Middle frontal gyrus (tissue), 1 donor: ENCODE data around the gene GCK.

Source experiments
- DNase-seq: peaks from one replicate; pipeline ENCODE4 v3.0.0-alpha.2; 2015; ENCODE audit warnings: low spot score; ENCODE audit errors: extremely low spot score

GCK gene

GRCh38 chr7:44222776-44223261 lies 33.6 kb upstream of the GCK start:
- DNase-seq = no peak

GRCh38 chr7:44222074-44222473 lies 32.8 kb upstream of the GCK start:
- no peak for DNase-seq

DNA sequence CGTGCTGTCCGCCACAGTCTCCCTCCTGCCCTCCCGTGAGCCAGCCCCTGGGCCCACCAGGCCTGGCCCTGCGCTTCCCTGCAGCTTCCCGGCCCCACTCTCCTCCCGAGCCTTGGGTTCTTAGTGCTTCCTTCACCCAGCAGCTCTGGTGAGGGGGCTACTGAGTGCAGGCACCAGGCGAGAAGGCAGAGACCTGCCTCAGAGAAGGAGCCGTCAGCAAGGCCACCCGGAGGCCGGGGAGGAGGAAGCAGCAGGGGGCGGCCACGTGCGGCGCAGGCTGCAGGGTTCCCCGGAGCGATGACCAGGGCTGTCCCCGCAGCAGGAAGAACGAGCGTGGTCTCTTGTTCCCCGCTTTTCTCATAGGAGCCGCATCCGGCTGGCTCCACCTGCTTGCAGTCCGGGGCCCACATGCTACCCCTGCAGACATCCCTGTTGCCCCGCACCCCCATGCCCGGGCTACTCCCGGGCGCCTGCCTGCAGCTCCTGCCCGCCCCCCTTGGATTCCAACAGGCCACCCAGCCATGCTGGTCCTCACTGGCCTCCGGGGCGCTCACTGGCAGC lies 32.1 kb upstream of the GCK start:
- no peak for DNase-seq

DNA sequence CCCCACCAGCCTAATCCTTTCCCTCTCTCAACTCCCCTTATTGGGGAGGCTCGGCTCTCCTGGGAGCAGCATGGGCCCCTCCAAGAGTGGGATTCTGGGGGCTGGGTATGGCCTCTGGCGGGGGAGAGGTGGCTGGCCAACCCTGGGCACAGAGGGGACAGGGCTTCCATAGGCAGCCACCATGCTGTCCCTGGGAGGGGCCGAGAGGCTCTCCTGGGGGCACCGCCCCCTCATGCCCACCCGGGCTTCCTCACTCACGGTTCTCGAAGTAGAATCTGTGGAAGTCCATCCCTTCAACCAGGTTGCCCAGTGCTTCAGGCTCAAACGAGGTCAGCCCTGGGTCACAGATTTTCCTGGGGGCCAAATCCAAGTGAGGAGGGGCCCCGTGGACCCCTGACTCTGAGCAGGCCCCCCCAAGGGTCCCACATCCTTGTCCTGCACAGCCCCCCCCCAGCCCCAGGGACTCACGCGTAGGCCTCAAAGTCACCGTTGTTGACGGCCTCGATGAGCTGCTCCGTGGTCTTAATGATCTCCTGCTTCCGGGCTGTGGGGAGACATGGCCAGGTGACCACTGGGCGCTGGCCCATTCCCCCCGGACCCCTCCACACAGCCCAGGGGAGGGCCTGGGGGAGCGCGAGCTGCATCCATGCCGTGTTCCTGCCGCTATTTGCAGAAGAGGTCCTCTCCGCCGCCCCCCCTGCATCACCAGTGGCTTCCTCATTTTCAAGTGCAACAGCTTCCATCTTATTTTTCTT lies 31.3 kb upstream of the GCK start:
- no peak for DNase-seq

DNA sequence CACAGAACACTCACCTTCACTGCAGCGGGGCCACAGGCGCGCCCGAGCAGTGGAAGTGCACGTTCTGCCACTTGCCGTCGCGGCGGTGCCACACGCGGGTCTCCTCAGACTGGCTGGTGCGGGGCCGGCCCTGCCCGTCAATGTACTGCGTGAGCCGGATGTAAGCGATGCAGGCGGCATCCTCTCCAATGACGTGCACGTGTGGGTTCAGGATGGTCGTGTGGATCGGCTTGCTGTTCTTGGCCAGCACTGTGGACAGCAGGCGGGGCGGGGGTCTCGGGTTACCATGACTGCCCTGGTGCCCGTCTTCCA lies 30.8 kb upstream of the GCK start:
- no peak for DNase-seq

DNA sequence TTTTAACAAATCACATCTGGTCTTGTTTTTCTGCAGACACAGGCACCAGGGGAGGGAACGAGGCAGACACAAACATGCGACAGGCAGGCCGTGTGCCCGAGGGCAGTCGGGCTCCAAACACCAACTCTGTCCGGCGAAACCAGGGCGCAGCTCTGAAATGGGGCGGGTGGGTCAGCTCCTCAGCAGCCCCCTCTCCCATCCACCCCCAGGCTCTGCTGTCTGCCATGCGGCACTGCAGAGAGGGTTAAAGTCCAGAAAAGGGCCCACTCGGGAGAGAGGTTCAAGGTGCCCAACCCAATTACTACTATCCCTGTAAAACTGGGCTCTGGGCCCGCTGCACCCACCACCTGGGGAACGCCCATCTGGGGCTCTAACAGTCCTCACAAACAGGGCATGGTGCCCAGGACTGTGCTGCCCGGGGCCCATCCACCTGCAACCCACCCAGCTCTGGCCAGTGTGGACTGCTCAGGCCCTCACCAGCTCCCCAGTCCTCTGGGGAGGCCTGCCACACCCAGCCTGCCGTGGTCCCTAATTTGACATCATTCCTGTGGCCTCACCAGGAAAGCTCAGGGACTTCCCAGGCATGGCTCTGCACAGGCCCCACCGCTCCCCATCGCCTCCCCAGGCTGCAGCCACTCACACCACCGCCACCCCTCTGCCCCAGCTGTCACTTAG lies 30.3 kb upstream of the GCK start:
- no peak for DNase-seq

DNA sequence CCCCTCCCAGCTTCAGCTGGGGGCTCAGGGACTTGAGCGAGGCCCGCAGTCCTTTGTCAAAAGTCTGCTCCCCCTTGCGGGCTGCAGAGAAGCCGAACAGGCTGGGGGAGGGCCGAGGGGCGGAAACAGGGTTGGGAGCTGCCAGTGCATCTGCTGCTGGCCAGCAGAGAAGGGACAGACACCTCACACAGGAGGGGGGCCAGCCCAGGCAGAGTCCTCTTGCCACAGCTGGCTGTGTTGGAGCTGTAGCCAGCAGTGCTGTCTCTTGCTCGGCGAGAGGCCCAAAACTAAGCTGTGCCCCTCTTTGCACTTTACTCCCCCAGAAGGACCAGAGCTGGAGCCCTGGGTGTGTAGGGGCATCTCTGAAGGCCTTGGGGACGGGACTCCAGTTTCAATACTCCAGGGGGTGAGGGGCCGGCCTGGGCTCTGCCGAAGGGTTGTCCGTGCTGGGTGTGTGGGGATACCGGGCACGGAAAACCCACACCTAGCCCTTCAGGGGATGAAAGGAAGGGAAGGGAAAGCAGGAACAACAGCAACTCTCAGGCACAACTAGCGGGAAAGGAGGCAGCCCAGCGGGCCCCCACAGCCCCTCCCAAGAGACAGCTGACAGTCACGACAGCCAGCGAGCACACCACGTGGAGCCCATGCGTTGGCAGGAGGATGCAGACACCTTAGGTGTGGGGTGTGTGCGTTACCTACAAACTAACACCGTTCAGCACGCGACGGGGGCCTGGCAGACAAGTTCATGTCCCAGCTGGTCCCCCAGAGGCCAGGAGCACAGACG lies 29.4 kb upstream of the GCK start:
- DNase-seq = no peak

DNA sequence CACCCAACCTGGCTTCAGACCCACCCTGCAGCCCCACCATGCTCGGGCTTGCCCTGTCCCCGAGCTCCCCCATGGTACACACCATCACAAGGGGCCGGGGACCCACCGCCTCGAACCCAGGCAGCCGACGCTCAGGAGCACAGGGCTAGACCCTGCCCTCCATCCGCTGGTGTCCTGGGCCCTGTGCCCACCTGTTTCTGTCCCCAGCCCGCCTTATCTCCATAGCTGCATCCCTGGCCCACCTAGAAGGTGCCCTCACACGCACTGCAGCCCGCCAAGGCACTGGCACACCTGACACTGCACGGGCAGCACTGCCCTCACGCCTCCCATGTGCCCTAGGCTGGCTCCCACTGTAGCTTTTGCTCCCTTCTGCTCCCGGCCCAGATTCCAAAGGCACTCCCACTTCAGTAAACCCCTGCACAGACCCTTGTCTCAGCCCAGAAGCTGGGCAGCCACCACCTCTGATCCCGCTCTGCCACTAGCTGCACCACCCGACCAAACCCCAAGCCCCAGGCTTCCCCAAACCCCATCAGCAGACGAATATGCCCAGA lies 28.7 kb upstream of the GCK start:
- no peak for DNase-seq

DNA sequence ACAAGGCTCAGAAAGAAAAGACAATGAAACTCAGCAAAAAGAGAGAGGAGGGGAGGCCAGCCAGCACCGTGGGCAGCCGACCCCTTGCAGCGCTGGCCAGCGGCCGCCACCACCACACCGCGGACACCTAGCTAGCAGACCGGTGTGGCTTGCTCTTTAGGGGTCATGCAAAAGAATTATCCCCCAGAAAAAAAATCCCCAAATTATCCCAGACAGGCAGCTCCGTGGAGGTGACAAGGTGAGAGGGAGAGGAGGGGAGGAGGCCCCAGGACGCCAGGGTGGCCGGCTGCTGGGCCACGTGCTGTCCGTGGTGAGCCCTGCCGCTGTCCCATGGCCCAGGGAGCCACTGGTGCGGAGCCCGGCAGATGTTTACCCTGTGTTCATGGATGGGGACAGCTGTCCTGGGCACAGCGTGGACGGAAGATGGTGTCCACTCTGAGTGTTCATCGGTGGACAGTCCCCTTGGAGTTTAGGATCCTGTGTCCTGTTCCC lies 28.0 kb upstream of the GCK start:
- DNase-seq = no peak

DNA sequence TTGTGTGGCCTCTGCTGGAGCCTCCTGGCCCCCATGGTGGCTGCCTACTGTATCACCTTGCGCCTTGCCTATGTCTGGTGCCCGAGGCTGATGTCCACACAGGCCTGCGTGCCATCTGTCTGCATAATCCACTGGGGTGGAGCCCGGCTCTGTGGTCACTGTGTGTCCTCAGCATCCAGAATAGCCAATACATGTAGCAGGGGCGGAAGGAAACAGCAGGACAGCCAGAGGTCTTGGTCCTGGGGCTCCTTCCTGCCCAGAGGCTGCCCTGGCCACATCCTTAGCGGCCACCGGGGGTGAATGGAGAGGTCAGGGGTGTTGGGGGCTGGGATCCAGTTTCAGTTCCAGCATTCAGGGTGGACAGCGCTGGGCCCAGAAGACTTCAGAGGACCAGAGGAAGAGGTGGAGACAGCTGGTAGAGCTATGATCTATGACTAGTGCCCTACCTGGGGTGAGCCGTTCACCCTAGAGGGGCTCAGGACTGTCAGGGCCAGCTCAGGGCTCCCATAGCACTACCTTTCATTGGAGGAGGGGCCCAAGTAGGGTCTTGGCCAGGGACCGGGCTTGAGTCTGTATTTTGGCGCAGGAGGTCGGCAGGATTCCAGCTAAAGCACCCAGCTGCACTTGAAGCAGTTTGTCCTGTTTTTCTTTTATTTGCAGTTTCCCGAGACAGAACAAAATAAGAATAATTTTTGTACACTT lies 27.4 kb upstream of the GCK start:
- DNase-seq = no peak

GRCh38 chr7:44216019-44216418 lies 26.8 kb upstream of the GCK start:
- no peak for DNase-seq

DNA sequence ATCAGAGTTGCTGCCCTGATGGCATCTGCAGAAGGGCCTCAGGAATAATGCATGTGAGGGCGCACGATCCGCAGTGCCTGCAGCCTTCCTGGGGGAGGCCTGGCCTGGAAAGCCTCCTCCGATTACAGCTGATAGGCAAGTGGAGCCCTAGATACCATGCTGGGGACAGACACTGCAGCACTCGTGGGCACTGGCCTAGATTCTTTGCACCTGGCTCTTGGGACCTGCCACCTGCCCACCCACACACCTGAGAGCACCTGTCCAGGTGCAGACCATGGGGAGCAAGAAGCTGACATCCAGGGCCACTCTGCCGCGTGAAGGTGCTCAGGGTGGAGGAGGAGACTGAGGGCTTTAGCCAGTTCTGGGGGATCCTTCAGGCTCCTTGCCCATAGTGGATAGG lies 26.3 kb upstream of the GCK start:
- DNase-seq = no peak

- no peak for DNase-seq
Observed at GRCh38 chr7:44213877-44214388, 24.7 kb upstream of the GCK start.

DNA sequence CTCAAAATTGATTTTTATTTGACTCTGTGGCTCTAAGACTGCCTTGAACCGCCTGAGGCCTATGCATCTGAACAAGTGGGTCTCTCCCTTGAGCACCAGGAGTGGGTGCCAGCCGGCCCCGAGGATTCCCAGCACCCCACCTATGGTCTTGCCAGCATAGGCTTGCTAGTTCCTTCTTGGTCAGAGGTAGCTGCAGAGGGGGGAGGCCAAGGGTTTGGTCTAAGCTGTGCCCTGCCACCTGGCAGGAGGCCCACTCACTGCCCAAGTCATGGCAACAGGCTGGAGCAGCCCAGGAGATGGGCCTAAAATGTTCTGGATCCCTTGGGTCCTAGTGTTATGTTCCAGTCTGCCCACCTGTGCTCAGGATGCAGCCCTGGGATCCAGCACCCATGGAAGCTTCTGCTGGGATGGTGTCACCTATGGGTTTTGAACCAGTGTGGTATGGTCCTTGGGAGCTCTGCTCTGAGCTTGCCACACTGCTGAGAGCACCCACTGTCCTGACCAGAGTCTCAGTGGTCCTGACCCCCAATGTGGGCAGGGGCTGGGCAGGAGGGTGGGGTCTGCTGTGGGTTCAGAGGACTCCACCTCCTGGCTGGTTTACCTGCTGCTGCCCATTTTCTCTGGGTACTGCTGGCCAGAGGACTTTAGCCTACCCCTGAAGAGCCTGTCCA lies 24.1 kb upstream of the GCK start:
- no peak for DNase-seq

DNA sequence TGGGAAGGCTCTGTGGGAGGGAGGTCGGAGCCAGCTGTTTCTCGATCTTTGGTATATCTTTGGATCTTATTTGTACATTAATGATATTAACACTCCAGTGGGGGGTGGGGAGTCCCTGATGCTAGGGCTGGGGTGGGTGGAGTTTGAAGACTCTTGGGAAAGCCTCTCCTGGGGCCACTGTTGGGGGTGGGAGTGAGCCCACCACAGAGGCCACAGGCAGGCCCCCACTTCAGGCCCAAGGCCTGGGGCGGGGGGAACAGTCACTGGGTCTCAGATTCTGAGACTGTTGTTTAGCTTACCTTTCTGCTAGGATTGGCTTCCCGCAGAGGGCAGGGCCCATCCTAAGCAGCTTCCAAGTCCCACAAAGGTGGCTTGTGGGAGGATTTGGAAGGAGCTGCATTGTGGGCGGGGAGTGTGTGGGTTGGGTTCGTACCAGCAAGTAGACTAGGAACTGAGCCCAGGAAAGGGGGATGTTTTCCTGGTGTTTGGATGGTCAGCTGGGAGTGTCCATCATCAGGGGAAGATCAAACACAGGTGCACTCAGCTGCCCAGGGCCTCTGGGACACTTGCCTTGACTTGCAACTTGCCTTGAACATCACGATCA lies 23.4 kb upstream of the GCK start:
- no peak for DNase-seq

DNA sequence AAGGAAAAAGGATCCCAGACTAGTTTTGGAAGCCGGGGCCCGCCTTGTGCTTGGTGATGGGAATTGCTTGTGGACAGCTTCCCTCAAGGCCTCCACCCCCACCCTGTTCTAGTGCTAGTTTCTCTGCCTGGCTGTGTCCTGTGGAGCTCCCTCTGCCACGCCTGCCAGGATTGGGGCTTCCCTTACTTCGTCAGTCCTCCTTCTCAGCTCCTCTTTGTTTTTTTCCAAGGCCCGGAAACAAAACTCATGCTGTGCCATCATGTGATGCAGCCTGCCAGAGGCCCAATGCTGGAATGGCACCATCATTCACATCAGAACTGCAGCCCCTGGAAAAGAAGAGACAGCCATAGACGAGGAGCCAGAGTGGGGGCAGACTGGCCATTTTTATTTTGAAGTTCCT lies 22.8 kb upstream of the GCK start:
- peak; percentile 14 for DNase-seq

GRCh38 chr7:44211126-44211675 lies 22.0 kb upstream of the GCK start:
- no peak for DNase-seq

DNA sequence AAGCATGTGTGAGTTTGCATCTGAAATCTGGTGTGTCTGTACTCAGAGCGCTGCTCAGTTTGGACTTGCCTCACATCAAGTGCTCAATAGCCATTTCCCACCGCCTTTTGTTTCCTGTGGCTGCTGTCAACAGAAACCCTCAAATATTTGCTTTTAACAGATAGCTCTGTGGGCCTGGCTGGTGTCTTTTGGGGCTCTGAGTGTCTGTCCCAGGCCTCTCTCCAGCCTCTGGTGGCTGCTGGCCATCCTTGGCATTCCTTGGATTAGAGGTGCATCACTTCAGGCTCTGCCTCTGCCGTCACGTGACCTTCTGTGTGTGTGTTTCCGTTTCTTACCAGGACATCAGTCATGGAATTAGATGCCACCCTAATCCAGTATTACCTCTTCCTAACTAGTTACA lies 20.9 kb upstream of the GCK start:
- no peak for DNase-seq

DNA sequence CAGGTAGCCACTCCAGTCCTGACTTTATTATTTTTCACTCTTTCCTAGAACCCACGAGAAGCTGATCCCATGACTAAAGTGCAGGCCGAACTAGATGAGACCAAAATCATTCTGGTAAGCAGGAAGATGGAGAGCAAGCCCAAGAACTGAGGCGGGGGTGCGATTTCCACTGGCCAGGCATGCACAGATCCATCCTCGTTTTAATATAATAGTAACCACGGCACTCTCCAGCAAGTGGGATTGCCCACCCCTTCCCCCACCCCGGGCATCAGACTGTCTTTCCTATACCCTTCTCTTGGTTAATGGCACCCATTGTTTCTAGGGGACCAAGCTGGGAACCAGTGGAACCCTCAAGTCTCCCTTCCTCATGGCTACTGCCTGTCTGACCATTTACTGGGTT lies 18.8 kb upstream of the GCK start:
- no peak for DNase-seq

- no peak for DNase-seq
Observed at GRCh38 chr7:44206008-44206407, 16.8 kb upstream of the GCK start.
